Measurements from ENCODE around the gene RFX7.

GRCh38 chr15:56192659-56193442 lies 50.8 kb downstream of the RFX7 start:
- no peak for TF ChIP-seq CTCF (conservative IDR thresholded peaks at IDR 0.05; ENCODE audit: low read depth, low read length)
- no peak for TF ChIP-seq EZH2 (IDR thresholded peaks at IDR 0.05; ENCODE audit: borderline replicate concordance, low read depth, low read length, poor library complexity, severe bottlenecking)
